ENCODE measurements around the gene COL12A1. TPM values are rescaled to one million over a fixed set of nuclear protein-coding genes. Genes with fewer than 3 reads are reported as not detected.

COL12A1 gene
- total and polyA plus RNA-seq, 4 donors = 11.8 to 214 (median 97.0) TPM

GRCh38 chr6:75126518-75126917 lies 79.3 kb downstream of the COL12A1 start:
- H3K9me3 ChIP-seq (ENCODE audit: control insufficient read depth, low read length) = no peaks in the 10 kb centered on the region
- peaks cover 0 to 11% of the 10 kb centered on the region in 2 donors for H3K36me3 ChIP-seq (ENCODE audit: control insufficient read depth in 1 of 2, insufficient read depth in 2 of 2, low read length in 1 of 2)
- intact Hi-C loops (cut with DNase I) = no loop called here
- H3K4me1 ChIP-seq (ENCODE audit: control insufficient read depth in 1 of 2, insufficient read depth in 2 of 2, low read length in 2 of 2) = peaks cover 0 to 3% of the 10 kb centered on the region in 2 donors
- DNase-seq = no peak
- 71 to 81% methylated on average over 2 of the region's 2 CpGs for WGBS, 2 donors
- ATAC-seq (ENCODE audit: low FRiP score) = no peak
- no peaks in the 10 kb centered on the region for H3K27me3 ChIP-seq (ENCODE audit: control insufficient read depth in 1 of 2, insufficient read depth in 2 of 2, low read length in 1 of 2)
- H3K4me3 ChIP-seq (ENCODE audit: low read length in 2 of 2) = no peak overlapping the region
- no peak overlapping the region for H3K27ac ChIP-seq (ENCODE audit: low read depth in 1 of 2, low read length in 2 of 2)

GRCh38 chr6:75124983-75125382 lies 80.9 kb downstream of the COL12A1 start:
- H3K4me1 ChIP-seq (ENCODE audit: control insufficient read depth in 1 of 2, insufficient read depth in 2 of 2, low read length in 2 of 2) = peaks cover 0 to 3% of the 10 kb centered on the region in 2 donors
- H3K9me3 ChIP-seq (ENCODE audit: control insufficient read depth, low read length) = no peaks in the 10 kb centered on the region
- no peaks in the 10 kb centered on the region for H3K27me3 ChIP-seq (ENCODE audit: control insufficient read depth in 1 of 2, insufficient read depth in 2 of 2, low read length in 1 of 2)
- intact Hi-C loops (cut with DNase I) = no loop called here
- 86 to 88% methylated on average over 2 of the region's 2 CpGs for WGBS, 2 donors
- DNase-seq = no peak
- H3K4me3 ChIP-seq (ENCODE audit: low read length in 2 of 2) = no peak overlapping the region
- no peak overlapping the region for H3K27ac ChIP-seq (ENCODE audit: low read depth in 1 of 2, low read length in 2 of 2)
- H3K36me3 ChIP-seq (ENCODE audit: control insufficient read depth in 1 of 2, insufficient read depth in 2 of 2, low read length in 1 of 2) = peaks cover 0 to 8% of the 10 kb centered on the region in 2 donors
- no peak for ATAC-seq (ENCODE audit: low FRiP score)

- Histone ChIP-seq H3K27me3 (ENCODE audit: control insufficient read depth in 1 of 2, insufficient read depth in 2 of 2, low read length in 1 of 2) (no peaks in the 10 kb centered on the region), H3K4me1 (ENCODE audit: control insufficient read depth in 1 of 2, insufficient read depth in 2 of 2, low read length in 2 of 2) (peaks cover 0 to 3% of the 10 kb centered on the region in 2 donors), H3K4me3 (ENCODE audit: low read length in 2 of 2) (no peak overlapping the region), H3K36me3 (ENCODE audit: control insufficient read depth in 1 of 2, insufficient read depth in 2 of 2, low read length in 1 of 2) (peaks cover 0 to 6% of the 10 kb centered on the region in 2 donors), H3K9me3 (ENCODE audit: control insufficient read depth, low read length) (no peaks in the 10 kb centered on the region), H3K27ac (ENCODE audit: low read depth in 1 of 2, low read length in 2 of 2) (no peak overlapping the region)
- ATAC-seq (ENCODE audit: low FRiP score) = no peak
- 66 to 80% methylated on average over 2 of the region's 2 CpGs for WGBS, 2 donors
- intact Hi-C loops (cut with DNase I) = no loop called here
- DNase-seq = no peak
Measured at GRCh38 chr6:75124085-75124484, 81.8 kb downstream of the COL12A1 start.

GRCh38 chr6:75118925-75119515 lies 86.8 kb downstream of the COL12A1 start:
- Histone ChIP-seq H3K4me3 (ENCODE audit: low read length in 2 of 2) (no peak overlapping the region), H3K36me3 (ENCODE audit: control insufficient read depth in 1 of 2, insufficient read depth in 2 of 2, low read length in 1 of 2) (peaks cover 0 to 6% of the 10 kb centered on the region in 2 donors), H3K27me3 (ENCODE audit: control insufficient read depth in 1 of 2, insufficient read depth in 2 of 2, low read length in 1 of 2) (no peaks in the 10 kb centered on the region), H3K27ac (ENCODE audit: low read depth in 1 of 2, low read length in 2 of 2) (no peak overlapping the region), H3K4me1 (ENCODE audit: control insufficient read depth in 1 of 2, insufficient read depth in 2 of 2, low read length in 2 of 2) (peaks cover 0 to 3% of the 10 kb centered on the region in 2 donors), H3K9me3 (ENCODE audit: control insufficient read depth, low read length) (no peaks in the 10 kb centered on the region)
- 87 to 88% methylated on average over 8 of the region's 8 CpGs for WGBS, 2 donors
- DNase-seq (no peak), ATAC-seq (ENCODE audit: low FRiP score) (no peak)
- intact Hi-C loops (cut with DNase I) = loop anchor here in 1 of 2 donors (10.0 kb wide), 1 partner anchor 184 kb away; no protein-coding TSS in a partner anchor

- H3K27me3 ChIP-seq (ENCODE audit: control insufficient read depth in 1 of 2, insufficient read depth in 2 of 2, low read length in 1 of 2) = no peaks in the 10 kb centered on the region
- intact Hi-C loops (cut with DNase I) = loop anchor here in 1 of 2 donors (10.0 kb wide), 1 partner anchor 183 kb away; no protein-coding TSS in a partner anchor
- H3K9me3 ChIP-seq (ENCODE audit: control insufficient read depth, low read length) = no peaks in the 10 kb centered on the region
- 2 to 4% methylated on average over 2 of the region's 2 CpGs for WGBS, 2 donors
- no peak for DNase-seq
- peaks cover 0 to 3% of the 10 kb centered on the region in 2 donors for H3K4me1 ChIP-seq (ENCODE audit: control insufficient read depth in 1 of 2, insufficient read depth in 2 of 2, low read length in 2 of 2)
- H3K36me3 ChIP-seq (ENCODE audit: control insufficient read depth in 1 of 2, insufficient read depth in 2 of 2, low read length in 1 of 2) = no peaks in the 10 kb centered on the region
- peak; percentile 53 for ATAC-seq (ENCODE audit: low FRiP score)
- no peak overlapping the region for H3K4me3 ChIP-seq (ENCODE audit: low read length in 2 of 2)
- H3K27ac ChIP-seq (ENCODE audit: low read depth in 1 of 2, low read length in 2 of 2) = no peak overlapping the region
Measured at GRCh38 chr6:75117701-75118100, 88.2 kb downstream of the COL12A1 start.

GRCh38 chr6:75116946-75117345 lies 88.9 kb downstream of the COL12A1 start:
- intact Hi-C loops (cut with DNase I) = loop anchor here in 1 of 2 donors (10.0 kb wide), 1 partner anchor 182 kb away; no protein-coding TSS in a partner anchor
- no peak for DNase-seq
- 77 to 79% methylated on average over 3 of the region's 3 CpGs for WGBS, 2 donors

GRCh38 chr6:75115481-75115880 lies 90.4 kb downstream of the COL12A1 start:
- DNase-seq = no peak
- Histone ChIP-seq H3K4me3 (ENCODE audit: low read length in 2 of 2) (peak overlapping the region in 1 of 2 donors; percentile 26), H3K9me3 (ENCODE audit: control insufficient read depth, low read length) (no peaks in the 10 kb centered on the region), H3K27me3 (ENCODE audit: control insufficient read depth in 1 of 2, insufficient read depth in 2 of 2, low read length in 1 of 2) (no peaks in the 10 kb centered on the region), H3K4me1 (ENCODE audit: control insufficient read depth in 1 of 2, insufficient read depth in 2 of 2, low read length in 2 of 2) (peaks cover 0 to 3% of the 10 kb centered on the region in 2 donors), H3K36me3 (ENCODE audit: control insufficient read depth in 1 of 2, insufficient read depth in 2 of 2, low read length in 1 of 2) (no peaks in the 10 kb centered on the region), H3K27ac (ENCODE audit: low read depth in 1 of 2, low read length in 2 of 2) (no peak overlapping the region)
- ATAC-seq (ENCODE audit: low FRiP score) = no peak
- intact Hi-C loops (cut with DNase I) = loop anchor here in 1 of 2 donors (10.0 kb wide), 1 partner anchor 181 kb away; no protein-coding TSS in a partner anchor
- 12 to 20% methylated on average over 3 of the region's 3 CpGs for WGBS, 2 donors

More at GRCh38 chr6:75116946-75117345, 88.9 kb downstream of the COL12A1 start:
- H3K4me1 ChIP-seq (ENCODE audit: control insufficient read depth in 1 of 2, insufficient read depth in 2 of 2, low read length in 2 of 2) = peaks cover 0 to 3% of the 10 kb centered on the region in 2 donors
- H3K4me3 ChIP-seq (ENCODE audit: low read length in 2 of 2) = no peak overlapping the region
- no peaks in the 10 kb centered on the region for H3K27me3 ChIP-seq (ENCODE audit: control insufficient read depth in 1 of 2, insufficient read depth in 2 of 2, low read length in 1 of 2)
- no peaks in the 10 kb centered on the region for H3K36me3 ChIP-seq (ENCODE audit: control insufficient read depth in 1 of 2, insufficient read depth in 2 of 2, low read length in 1 of 2)
- no peak overlapping the region for H3K27ac ChIP-seq (ENCODE audit: low read depth in 1 of 2, low read length in 2 of 2)
- ATAC-seq (ENCODE audit: low FRiP score) = no peak
- no peaks in the 10 kb centered on the region for H3K9me3 ChIP-seq (ENCODE audit: control insufficient read depth, low read length)

GRCh38 chr6:75114806-75115205 lies 91.0 kb downstream of the COL12A1 start:
- H3K36me3 ChIP-seq (ENCODE audit: control insufficient read depth in 1 of 2, insufficient read depth in 2 of 2, low read length in 1 of 2) = no peaks in the 10 kb centered on the region
- H3K4me1 ChIP-seq (ENCODE audit: control insufficient read depth in 1 of 2, insufficient read depth in 2 of 2, low read length in 2 of 2) = peaks cover 0 to 3% of the 10 kb centered on the region in 2 donors
- no peak overlapping the region for H3K4me3 ChIP-seq (ENCODE audit: low read length in 2 of 2)
- intact Hi-C loops (cut with DNase I) = loop anchor here in 1 of 2 donors (10.0 kb wide), 1 partner anchor 180 kb away; no protein-coding TSS in a partner anchor
- peak overlapping the region in 1 of 2 donors; percentile 67 for H3K27ac ChIP-seq (ENCODE audit: low read depth in 1 of 2, low read length in 2 of 2)
- no peaks in the 10 kb centered on the region for H3K27me3 ChIP-seq (ENCODE audit: control insufficient read depth in 1 of 2, insufficient read depth in 2 of 2, low read length in 1 of 2)
- ATAC-seq (ENCODE audit: low FRiP score) (no peak), DNase-seq (no peak)
- WGBS, 2 donors = 8 to 11% methylated on average over 2 of the region's 2 CpGs
- H3K9me3 ChIP-seq (ENCODE audit: control insufficient read depth, low read length) = no peaks in the 10 kb centered on the region

GRCh38 chr6:75114195-75114594 lies 91.7 kb downstream of the COL12A1 start:
- Histone ChIP-seq H3K4me1 (ENCODE audit: control insufficient read depth in 1 of 2, insufficient read depth in 2 of 2, low read length in 2 of 2) (peaks cover 0 to 3% of the 10 kb centered on the region in 2 donors), H3K27ac (ENCODE audit: low read depth in 1 of 2, low read length in 2 of 2) (no peak overlapping the region), H3K36me3 (ENCODE audit: control insufficient read depth in 1 of 2, insufficient read depth in 2 of 2, low read length in 1 of 2) (no peaks in the 10 kb centered on the region), H3K27me3 (ENCODE audit: control insufficient read depth in 1 of 2, insufficient read depth in 2 of 2, low read length in 1 of 2) (no peaks in the 10 kb centered on the region), H3K4me3 (ENCODE audit: low read length in 2 of 2) (no peak overlapping the region), H3K9me3 (ENCODE audit: control insufficient read depth, low read length) (no peaks in the 10 kb centered on the region)
- DNase-seq = no peak
- no peak for ATAC-seq (ENCODE audit: low FRiP score)
- intact Hi-C loops (cut with DNase I) = loop anchor here in 1 of 2 donors (10.0 kb wide), 1 partner anchor 179 kb away; no protein-coding TSS in a partner anchor

Measured in aorta (tissue), 5 donors.